Measurements from ENCODE around the gene BABAM2.
"Not testable (repeated sequence)": the region's sequence is repeated elsewhere in the genome, so short reads cannot be mapped to it uniquely, and the experiment has no call there.

BABAM2 gene

GRCh38 chr2:27890146-27890923 lies at the start of gene BABAM2, which contains the start of gene RBKS:
Gene BABAM2, plus strand, starts transcription at chr2:27890729. Its CDS starts 3,828 bp downstream, at chr2:27894557.
Gene RBKS, minus strand, starts transcription at chr2:27890387. Its CDS starts 42 bp downstream, at chr2:27890345.
- peak; percentile 67 for DNase-seq (ENCODE audit: low read depth)

- no peak for DNase-seq (ENCODE audit: low read depth)
These were observed 47.6 kb upstream of the BABAM2 start for GRCh38 chr2:27842894-27843293.

- DNase-seq (ENCODE audit: low read depth), result no peak
These were observed 46.5 kb upstream of the BABAM2 start for GRCh38 chr2:27843992-27844391.

- DNase-seq (ENCODE audit: low read depth), result peak; percentile 34
These were observed 45.7 kb upstream of the BABAM2 start for GRCh38 chr2:27844821-27845255.

GRCh38 chr2:27847333-27847732 lies 43.2 kb upstream of the BABAM2 start:
- no peak for DNase-seq (ENCODE audit: low read depth)

- DNase-seq (ENCODE audit: low read depth), result no peak
These were observed 40.8 kb upstream of the BABAM2 start for GRCh38 chr2:27849558-27850205.

GRCh38 chr2:27852691-27853090 lies 37.8 kb upstream of the BABAM2 start:
- DNase-seq (ENCODE audit: low read depth), result no peak

GRCh38 chr2:27854229-27854862 lies 36.2 kb upstream of the BABAM2 start:
- no peak for DNase-seq (ENCODE audit: low read depth)

- DNase-seq (ENCODE audit: low read depth), result peak; percentile 81
These were observed 35.1 kb upstream of the BABAM2 start for GRCh38 chr2:27855476-27855875.

GRCh38 chr2:27856386-27856785 lies 34.1 kb upstream of the BABAM2 start:
- DNase-seq (ENCODE audit: low read depth), result no peak

- DNase-seq (ENCODE audit: low read depth), result no peak
These were observed 33.6 kb upstream of the BABAM2 start for GRCh38 chr2:27856956-27857355.

- DNase-seq (ENCODE audit: low read depth), result peak; percentile 84
These were observed 32.9 kb upstream of the BABAM2 start for GRCh38 chr2:27857417-27858172.

GRCh38 chr2:27860111-27860510 lies 30.4 kb upstream of the BABAM2 start:
- DNase-seq (ENCODE audit: low read depth), result peak; percentile 91

GRCh38 chr2:27863146-27863545 lies 27.4 kb upstream of the BABAM2 start:
- no peak for DNase-seq (ENCODE audit: low read depth)

GRCh38 chr2:27863955-27864354 lies 26.6 kb upstream of the BABAM2 start:
- DNase-seq (ENCODE audit: low read depth), result not testable (repeated sequence)

GRCh38 chr2:27866237-27866636 lies 24.3 kb upstream of the BABAM2 start:
- DNase-seq (ENCODE audit: low read depth), result no peak

- no peak for DNase-seq (ENCODE audit: low read depth)
These were observed 20.8 kb upstream of the BABAM2 start for GRCh38 chr2:27869763-27870162.

GRCh38 chr2:27870724-27871123 lies 19.8 kb upstream of the BABAM2 start:
- DNase-seq (ENCODE audit: low read depth), result peak; percentile 14

- DNase-seq (ENCODE audit: low read depth), result peak; percentile 13
These were observed 18.7 kb upstream of the BABAM2 start for GRCh38 chr2:27871802-27872201.

GRCh38 chr2:27873091-27873490 lies 17.4 kb upstream of the BABAM2 start:
- DNase-seq (ENCODE audit: low read depth), result no peak

GRCh38 chr2:27875089-27875881 lies 15.2 kb upstream of the BABAM2 start:
- peak; percentile 39 for DNase-seq (ENCODE audit: low read depth)

All from amniotic epithelial cell (primary cell).